Liver (tissue), 9 donors: ENCODE results near the gene PSMB1. TPM values are rescaled to one million over a fixed set of nuclear protein-coding genes. Genes with fewer than 3 reads are reported as not detected.
A peak's percentile ranks its signal among the peaks of the same experiment; 100 is the strongest.

Experiments used
- DNase-seq: peaks from one replicate; pipeline ENCODE4 v3.0.0-alpha.2; 2017; ENCODE audit warnings: low spot score
- H3K27ac ChIP-seq, 2 donors: one replicate each; pipeline ENCODE4 v1.7.0; 2013; ENCODE audit warnings: inconsistent platforms in 2 of 2, low read length in 2 of 2, control low read depth in 1 of 2, low read depth in 1 of 2, mild to moderate bottlenecking in 1 of 2
- H3K27me3 ChIP-seq, 4 donors: one replicate each; pipeline versions ENCODE4 v1.6.1 to v1.7.0; 2013; ENCODE audit warnings: low read length in 3 of 4, inconsistent platforms in 1 of 4, mild to moderate bottlenecking in 1 of 4, moderate library complexity in 1 of 4; ENCODE audit not compliant: control insufficient read depth in 4 of 4, insufficient read depth in 4 of 4
- H3K36me3 ChIP-seq, 4 donors: one replicate each; pipeline versions ENCODE4 v1.6.1 to v1.7.0; 2013; ENCODE audit warnings: low read length in 3 of 4, mild to moderate bottlenecking in 3 of 4, low read depth in 1 of 4, moderate library complexity in 1 of 4; ENCODE audit not compliant: control insufficient read depth in 4 of 4, insufficient read depth in 3 of 4
- H3K4me1 ChIP-seq, 4 donors: one replicate each; pipeline versions ENCODE4 v1.6.1 to v1.7.0; 2013; ENCODE audit warnings: low read length in 3 of 4, mild to moderate bottlenecking in 3 of 4, moderate library complexity in 1 of 4; ENCODE audit not compliant: control insufficient read depth in 4 of 4, insufficient read depth in 4 of 4
- H3K4me3 ChIP-seq, 3 donors: one replicate each; pipeline versions ENCODE4 v1.6.1 to v1.7.0; 2013; ENCODE audit warnings: low read length in 3 of 3, control low read depth in 1 of 3, low read depth in 1 of 3, mild to moderate bottlenecking in 1 of 3
- H3K9ac ChIP-seq, 2 donors: one replicate each; pipeline ENCODE4 v1.7.0; 2013; ENCODE audit warnings: low read length in 2 of 2, mild to moderate bottlenecking in 2 of 2, moderate library complexity in 2 of 2, control low read depth in 1 of 2, low read depth in 1 of 2
- H3K9me3 ChIP-seq, 4 donors: one replicate each; pipeline versions ENCODE4 v1.6.1 to v1.7.0; 2013; ENCODE audit warnings: low read length in 3 of 4; ENCODE audit not compliant: control insufficient read depth in 4 of 4
- ATF3 ChIP-seq: IDR thresholded peaks from 2 replicates; pipeline ENCODE4 v1.6.1; 2016; ENCODE audit warnings: antibody characterized with exemption
- EGR1 ChIP-seq, 2 donors: IDR thresholded peaks; 2 replicates each; pipeline ENCODE4 v1.6.1; 2016 to 2018; ENCODE audit warnings: antibody characterized with exemption in 2 of 2, low read depth in 2 of 2
- FOXA2 ChIP-seq: IDR thresholded peaks from 2 replicates; pipeline ENCODE4 v1.6.1; 2016; ENCODE audit warnings: antibody characterized with exemption
- GABPA ChIP-seq, 2 donors: IDR thresholded peaks in 1 of 2; conservative IDR thresholded peaks in 1 of 2; 2 replicates each; pipeline ENCODE4 v1.6.1; 2016; ENCODE audit warnings: antibody characterized with exemption in 2 of 2, mild to moderate bottlenecking in 1 of 2, moderate library complexity in 1 of 2
- HNF4A ChIP-seq, 2 donors: conservative IDR thresholded peaks; 2 replicates each; pipeline ENCODE4 v1.6.1; 2016; ENCODE audit warnings: antibody characterized with exemption in 2 of 2, mild to moderate bottlenecking in 2 of 2
- HNF4G ChIP-seq: IDR thresholded peaks from 2 replicates; pipeline ENCODE4 v1.6.1; 2016; ENCODE audit warnings: antibody characterized with exemption
- JUND ChIP-seq, 2 donors: IDR thresholded peaks; 2 replicates each; pipeline ENCODE4 v1.6.1; 2016; ENCODE audit warnings: antibody characterized with exemption in 2 of 2
- MAX ChIP-seq: IDR thresholded peaks from 2 replicates; pipeline ENCODE4 v1.6.1; 2016; ENCODE audit warnings: antibody characterized with exemption
- RAD21 ChIP-seq, 2 donors: IDR thresholded peaks; 2 replicates each; pipeline ENCODE4 v1.6.1; 2016; ENCODE audit warnings: antibody characterized with exemption in 2 of 2, mild to moderate bottlenecking in 2 of 2
- RXRA ChIP-seq, 2 donors: IDR thresholded peaks; 2 replicates each; pipeline ENCODE4 v1.6.1; 2017 to 2018; ENCODE audit warnings: antibody characterized with exemption in 2 of 2, mild to moderate bottlenecking in 1 of 2
- SP1 ChIP-seq: IDR thresholded peaks from 2 replicates; pipeline ENCODE4 v1.6.1; 2018; ENCODE audit warnings: antibody characterized with exemption, mild to moderate bottlenecking
- YY1 ChIP-seq: IDR thresholded peaks from 2 replicates; pipeline ENCODE4 v1.6.1; 2016; ENCODE audit warnings: antibody characterized with exemption, mild to moderate bottlenecking
- ZBTB33 ChIP-seq: IDR thresholded peaks from 2 replicates; pipeline ENCODE4 v1.6.1; 2016; ENCODE audit warnings: antibody characterized with exemption
- WGBS: extraction: QIAGEN DNeasy Blood & Tissue Kit; methylation state at CpG from one replicate; pipeline ENCODE4 v1.1.7; 2013; 5-methylcytosine and 5-hydroxymethylcytosine counted together
- polyA plus RNA-seq, 2 donors: library from polyadenylated mRNA; stranded (reverse) in 1 of 2; unstranded in 1 of 2; fragments of 200-250 nt in 1 of 2; fragments of >200 nt in 1 of 2; fragmentation: Nextera tagmentation in 1 of 2; extraction: Ambion mirVana in 1 of 2; gene quantifications; one replicate each; pipeline versions ENCODE4 v1.2.1 to v1.2.3, GENCODE V29; 2013 to 2015
- total RNA-seq, 2 donors: library from RNA; depleted of rRNA; stranded (reverse); fragments of >200 nt; gene quantifications; one replicate each; pipeline ENCODE4 v1.2.3, GENCODE V29; 2014
- TF ChIP-seq, protein P1 (sequence below): fragments of 150-350 bp; IDR thresholded peaks from 2 replicates; pipeline ENCODE4 v1.5.1; 2017; ENCODE audit warnings: improper control_type of control experiment, low read depth, low read length; ENCODE audit not compliant: missing input control
- donor health status: healthy.
- donor health status: healthy.
- donor health status: healthy.
- donor health status: healthy.
- donor health status: healthy.

The PSMB1 gene
- total and polyA plus RNA-seq, 4 donors = 177 to 314 (median 188) TPM

DNA sequence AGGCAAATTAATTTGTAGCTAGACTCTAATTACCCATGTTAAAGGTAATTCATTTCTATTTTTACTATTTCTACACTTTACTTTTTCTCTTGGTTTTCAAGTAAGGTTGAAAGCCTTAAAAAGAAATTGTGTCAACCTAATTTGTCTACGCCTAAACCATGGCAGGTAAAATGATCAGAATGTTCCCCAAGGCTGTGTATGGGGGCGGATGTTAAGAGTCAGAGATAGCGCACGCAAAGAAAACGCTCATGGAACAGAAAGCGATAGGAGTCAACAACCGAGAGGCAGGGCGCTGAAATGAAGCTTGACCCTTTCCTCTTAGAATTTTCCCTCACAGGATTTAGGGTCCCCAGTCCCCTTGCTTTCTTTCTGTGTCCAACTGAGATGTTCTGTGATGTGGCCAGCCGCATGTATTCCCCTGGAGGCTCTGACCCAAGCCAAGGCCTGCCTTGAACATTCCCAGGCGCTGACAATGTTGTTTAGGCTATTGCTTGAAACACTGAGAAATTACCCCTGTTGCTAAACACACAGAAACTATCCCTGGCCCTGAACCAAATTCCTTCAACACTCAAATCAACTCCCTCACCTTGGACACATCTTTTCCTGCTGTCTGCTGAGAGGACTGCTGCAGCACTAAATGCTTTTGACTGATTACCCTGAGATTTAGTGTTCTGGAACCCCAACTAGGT is 10.9 kb downstream of the PSMB1 start:
- TF ChIP-seq ZBTB33 (no peak), JUND (IDR thresholded peaks at IDR 0.05) (no peak), EGR1 (IDR thresholded peaks at IDR 0.05; ENCODE audit: low read depth in 2 of 2) (no peak), GABPA (IDR thresholded peaks at IDR 0.05 in 1 of 2, conservative IDR thresholded peaks at IDR 0.05 in 1 of 2) (no peak), HNF4G (no peak), MAX (no peak), SP1 (no peak), RXRA (IDR thresholded peaks at IDR 0.05) (no peak), YY1 (no peak), ATF3 (no peak), HNF4A (conservative IDR thresholded peaks at IDR 0.05) (no peak), FOXA2 (no peak)
- TF ChIP-seq, protein P1, sequence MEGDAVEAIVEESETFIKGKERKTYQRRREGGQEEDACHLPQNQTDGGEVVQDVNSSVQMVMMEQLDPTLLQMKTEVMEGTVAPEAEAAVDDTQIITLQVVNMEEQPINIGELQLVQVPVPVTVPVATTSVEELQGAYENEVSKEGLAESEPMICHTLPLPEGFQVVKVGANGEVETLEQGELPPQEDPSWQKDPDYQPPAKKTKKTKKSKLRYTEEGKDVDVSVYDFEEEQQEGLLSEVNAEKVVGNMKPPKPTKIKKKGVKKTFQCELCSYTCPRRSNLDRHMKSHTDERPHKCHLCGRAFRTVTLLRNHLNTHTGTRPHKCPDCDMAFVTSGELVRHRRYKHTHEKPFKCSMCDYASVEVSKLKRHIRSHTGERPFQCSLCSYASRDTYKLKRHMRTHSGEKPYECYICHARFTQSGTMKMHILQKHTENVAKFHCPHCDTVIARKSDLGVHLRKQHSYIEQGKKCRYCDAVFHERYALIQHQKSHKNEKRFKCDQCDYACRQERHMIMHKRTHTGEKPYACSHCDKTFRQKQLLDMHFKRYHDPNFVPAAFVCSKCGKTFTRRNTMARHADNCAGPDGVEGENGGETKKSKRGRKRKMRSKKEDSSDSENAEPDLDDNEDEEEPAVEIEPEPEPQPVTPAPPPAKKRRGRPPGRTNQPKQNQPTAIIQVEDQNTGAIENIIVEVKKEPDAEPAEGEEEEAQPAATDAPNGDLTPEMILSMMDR = no peak
- H3K36me3 ChIP-seq = peaks cover 15 to 79% (median 65%) of the 10 kb centered on the region in 4 donors
- H3K4me3 ChIP-seq = no peak overlapping the region
- H3K4me1 ChIP-seq = peaks cover 0 to 6% (median 0%) of the 10 kb centered on the region in 4 donors
- WGBS = 95% methylated on average over 10 of the region's 10 CpGs
- H3K27me3 ChIP-seq = no peaks in the 10 kb centered on the region
- DNase-seq = no peak
- no peak overlapping the region for H3K27ac ChIP-seq
- no peaks in the 10 kb centered on the region for H3K9me3 ChIP-seq
- H3K9ac ChIP-seq = no peak overlapping the region

DNA sequence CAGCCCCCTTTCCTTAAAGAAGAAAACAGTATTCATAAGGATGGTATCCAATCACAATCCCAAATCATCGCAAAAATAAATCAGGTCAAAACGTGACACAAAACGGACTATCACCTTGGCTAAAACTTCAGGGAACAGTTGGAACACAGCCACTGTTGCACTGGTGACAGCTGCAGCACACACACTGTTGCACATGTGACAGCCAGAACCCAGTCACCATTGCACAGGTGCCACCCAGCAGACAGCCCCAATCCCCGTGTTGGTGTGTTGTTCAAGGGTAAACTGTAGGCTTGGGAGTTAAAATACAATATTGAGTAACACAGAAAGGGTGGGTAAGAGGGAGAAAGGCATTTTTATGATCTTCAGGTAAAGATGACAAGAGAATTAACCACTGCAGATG is 15.8 kb downstream of the PSMB1 start:
- no peak overlapping the region for H3K27ac ChIP-seq
- H3K27me3 ChIP-seq = no peaks in the 10 kb centered on the region
- no peak overlapping the region for H3K9ac ChIP-seq
- TF ChIP-seq ATF3 (no peak), JUND (IDR thresholded peaks at IDR 0.05) (no peak), HNF4A (conservative IDR thresholded peaks at IDR 0.05) (peak in 1 of 2 donors; percentile 8), RAD21 (IDR thresholded peaks at IDR 0.05) (no peak)
- no peaks in the 10 kb centered on the region for H3K9me3 ChIP-seq
- H3K4me1 ChIP-seq = peaks cover 0 to 20% (median 11%) of the 10 kb centered on the region in 4 donors
- WGBS = 43% methylated on average over 4 of the region's 4 CpGs
- no peak overlapping the region for H3K4me3 ChIP-seq
- no peak for DNase-seq
- peaks cover 8 to 83% (median 65%) of the 10 kb centered on the region in 4 donors for H3K36me3 ChIP-seq
